GM12878 (cell line): ENCODE measurements around the gene ABHD8. TPM values are rescaled to one million over a fixed set of nuclear protein-coding genes. Genes with fewer than 3 reads are reported as not detected.

Source experiments
- ATAC-seq: fragments of 200-7000 bp; cut with Tn5 transposase; 3 replicates; pipeline ENCODE4 v1.9.1; 2020; ENCODE audit warnings: mild to moderate bottlenecking, moderate library complexity
- BruUV-seq: library from RNA; stranded (reverse); fragments of 400-500 nt; replicated peaks from 2 replicates; lab custom pipeline; 2021; lab: Mats Ljungman, UMichigan
- CTCF ChIA-PET: fragments of 300-600 bp; sonication (Branson Sonifier 250); formaldehyde crosslinking; extraction: SDS; loops from one replicate; lab custom pipeline; 2021; ENCODE audit warnings: inconsistent platforms; lab: Yijun Ruan, JAX
- POLR2A ChIA-PET: fragments of 350-600 bp; formaldehyde crosslinking; extraction: SDS; loops from one replicate; lab custom pipeline; 2021; ENCODE audit warnings: inconsistent platforms; lab: Charles Lee
- RAD21 ChIA-PET: fragments of 300-600 bp; sonication (Branson Sonifier 250); formaldehyde crosslinking; loops from one replicate; lab custom pipeline; 2023; ENCODE audit warnings: antibody characterized with exemption; ENCODE audit not compliant: unreplicated experiment; lab: Charles Lee
- SMC1A ChIA-PET: fragments of 300-600 bp; sonication (Branson Sonifier 250); formaldehyde crosslinking; loops from one replicate; lab custom pipeline; 2023; ENCODE audit not compliant: unreplicated experiment, uncharacterized antibody; lab: Charles Lee
- DNase-seq: peaks from one replicate; pipeline ENCODE4 v3.0.0-alpha.2; 2011; ENCODE audit warnings: low read depth, low spot score
- FAIRE-seq: peaks from 3 replicates; lab custom pipeline; 2011; peaks lifted over from hg19 to GRCh38; lab: Jason Lieb, UNC
- H2AFZ ChIP-seq: 2 replicates; pipeline ENCODE4 v1.6.0; 2011; ENCODE audit warnings: low read depth, low read length, control low read depth; ENCODE audit not compliant: control insufficient read depth
- H3K27ac ChIP-seq: 2 replicates; pipeline ENCODE4 v1.5.1; 2011; ENCODE audit warnings: control low read depth; ENCODE audit not compliant: control insufficient read depth, insufficient read depth
- H3K27me3 ChIP-seq, 2 experiments: replicated peaks in 1 of 2; 2 replicates each; pipeline versions ENCODE4 v1.6.0 to v1.6.1; 2011; ENCODE audit warnings: low read length in 1 of 2; ENCODE audit not compliant: control insufficient read depth in 2 of 2, insufficient read depth in 2 of 2
- H3K36me3 ChIP-seq, 2 experiments: 2 replicates each; pipeline ENCODE4 v1.5.1; 2011; ENCODE audit warnings: low read length in 1 of 2; ENCODE audit not compliant: control insufficient read depth in 2 of 2, insufficient read depth in 2 of 2
- H3K4me1 ChIP-seq: 2 replicates; pipeline ENCODE4 v1.6.1; 2011; ENCODE audit warnings: mild to moderate bottlenecking, low read length, moderate library complexity, mixed read lengths; ENCODE audit not compliant: control insufficient read depth, insufficient read depth
- H3K4me2 ChIP-seq: 2 replicates; pipeline ENCODE4 v1.6.0; 2011; ENCODE audit warnings: control low read depth; ENCODE audit not compliant: control insufficient read depth, insufficient read depth
- H3K4me3 ChIP-seq: fragments of 200-600 bp; sonication (generic); 2 replicates; pipeline ENCODE4 v1.5.1; 2016
- H3K79me2 ChIP-seq: 2 replicates; pipeline ENCODE4 v1.6.0; 2011; ENCODE audit warnings: low read length; ENCODE audit not compliant: control insufficient read depth, insufficient read depth
- H3K9ac ChIP-seq: 2 replicates; pipeline ENCODE4 v1.8.0; 2011; ENCODE audit warnings: low read length, control low read depth, mixed read lengths; ENCODE audit not compliant: control insufficient read depth, insufficient read depth
- H3K9me3 ChIP-seq: replicated peaks from 3 replicates; pipeline ENCODE4 v1.5.1; 2011; ENCODE audit warnings: mild to moderate bottlenecking, low read length; ENCODE audit not compliant: control insufficient read depth, insufficient read depth
- H4K20me1 ChIP-seq: 2 replicates; pipeline ENCODE4 v1.6.0; 2011; ENCODE audit not compliant: control insufficient read depth, insufficient read depth
- BCLAF1 ChIP-seq: fragments of 450-650 bp; IDR thresholded peaks from 2 replicates; pipeline ENCODE4 v1.6.1; 2017; ENCODE audit warnings: antibody characterized with exemption, mild to moderate bottlenecking, moderate library complexity
- EED ChIP-seq: sonication (generic); IDR thresholded peaks from 2 replicates; pipeline ENCODE4 v1.6.1; 2016; ENCODE audit warnings: antibody characterized with exemption, low read depth
- ELK1 ChIP-seq: IDR thresholded peaks from 2 replicates; pipeline ENCODE4 v1.6.1; 2012; ENCODE audit warnings: low read depth, low read length, improper control_type of control experiment
- FOS ChIP-seq: IDR thresholded peaks from 3 replicates; pipeline ENCODE4 v1.6.1; 2011; ENCODE audit warnings: borderline replicate concordance; ENCODE audit not compliant: insufficient read length; ENCODE audit errors: extremely low read depth
- IRF3 ChIP-seq: fragments of 450-650 bp; IDR thresholded peaks from 2 replicates; pipeline ENCODE4 v1.6.1; 2014; ENCODE audit warnings: mild to moderate bottlenecking
- LARP7 ChIP-seq: fragments of 450-650 bp; IDR thresholded peaks from 2 replicates; pipeline ENCODE4 v1.6.1; 2017; ENCODE audit warnings: mild to moderate bottlenecking
- MEF2A ChIP-seq: IDR thresholded peaks from 2 replicates; pipeline ENCODE4 v1.6.1; 2011; ENCODE audit warnings: low read depth, mild to moderate bottlenecking, low read length, moderate library complexity; ENCODE audit not compliant: insufficient read depth
- SRF ChIP-seq, 2 experiments: IDR thresholded peaks; 2 replicates each; pipeline ENCODE4 v1.6.1; 2011; ENCODE audit warnings: low read depth in 2 of 2, low read length in 2 of 2, mild to moderate bottlenecking in 1 of 2, moderate library complexity in 1 of 2
- TARDBP ChIP-seq: IDR thresholded peaks from 2 replicates; pipeline ENCODE4 v1.6.1; 2016; ENCODE audit warnings: borderline replicate concordance
- USF2 ChIP-seq: IDR thresholded peaks from 2 replicates; pipeline ENCODE4 v1.6.1; 2011; ENCODE audit warnings: low read depth, low read length, improper control_type of control experiment, borderline replicate concordance
- ZBED1 ChIP-seq: IDR thresholded peaks from 2 replicates; pipeline ENCODE4 v1.6.1; 2016; ENCODE audit warnings: borderline replicate concordance
- WGBS: methylation state at CpG from one replicate; pipeline ENCODE4 v1.1.6; 2016; ENCODE audit warnings: low lambda C conversion rate; ENCODE audit not compliant: insufficient replicate concordance, insufficient coverage; ENCODE audit errors: missing lambda C conversion rate; 5-methylcytosine and 5-hydroxymethylcytosine counted together
- in situ Hi-C: fragments of 300-500 bp; cut with MboI; formaldehyde crosslinking; loops from 9 replicates; pipeline ENCODE4 v1.14.3; 2018; ENCODE audit warnings: mixed read lengths
- intact Hi-C: fragments of 100-400 bp; cut with micrococcal nuclease; formaldehyde crosslinking; loops from one replicate; pipeline ENCODE4 v1.14.2; 2022; ENCODE audit not compliant: unreplicated experiment
- polyA plus RNA-seq, 11 experiments: library from polyadenylated mRNA; depleted of rRNA in 4 of 11; unstranded in 6 of 11; stranded (reverse) in 5 of 11; fragments of >200 nt; fragmentation: Nextera tagmentation in 4 of 11; fragmentation: Illumina TruSeq in 1 of 11; extraction: Ambion mirVana in 4 of 11; extraction: Trizol in 1 of 11; gene quantifications; 1 replicate in 1 of 11; 2 replicates in 10 of 11; pipeline versions ENCODE4 v1.2.1 to v1.2.3, GENCODE V29; 2011 to 2016; ENCODE audit warnings: inconsistent platforms in 2 of 11, missing spikeins in 2 of 11, low read depth in 1 of 11
- total RNA-seq, 4 experiments: library from RNA; depleted of rRNA in 3 of 4; stranded (reverse); fragments of >200 nt in 3 of 4; fragmentation: Illumina TruSeq in 1 of 4; extraction: Trizol in 1 of 4; gene quantifications; 2 replicates each; pipeline versions ENCODE4 v1.2.1 to v1.2.3, GENCODE V29; 2013 to 2021

Gene ABHD8
- total and polyA plus RNA-seq, 10 of the 15 experiments (the other 5 are each of a cell fraction or from before 2014, with no cell fraction given): 0.03 to 12.5 (median 6.0) TPM

GRCh38 chr19:17286263-17286662 lies 17.0 kb downstream of the ABHD8 start (continued):
- TF ChIP-seq IRF3: no peak
- TF ChIP-seq EED: no peak
- no peak for TF ChIP-seq FOS
- no peak for TF ChIP-seq BCLAF1

- FAIRE-seq (no peak), DNase-seq (no peak), ATAC-seq (no peak)
- SMC1A ChIA-PET: no interaction called here
- POLR2A ChIA-PET: interaction anchor here (0.8 to 1.6 kb wide), 2 partner anchors 18 to 938 kb away, joined by 3 read pairs; partner anchors contain the start of gene BABAM1
- Histone ChIP-seq H3K79me2 (no peaks in the 10 kb centered on the region; the same call in 1 of the 2 replicates), H3K27ac (no peak overlapping the region), H2AFZ (no peak overlapping the region), H3K9ac (no peak overlapping the region), H3K9me3 (no peaks in the 10 kb centered on the region), H4K20me1 (no peaks in the 10 kb centered on the region), H3K4me1 (peaks cover 9% of the 10 kb centered on the region), H3K4me2 (no peak overlapping the region), H3K4me3 (no peak overlapping the region), H3K36me3 (peaks cover 0 to 7% of the 10 kb centered on the region in 2 experiments; a peak in 2 of 4 replicates), H3K27me3 (no peaks in the 10 kb centered on the region)
- in situ Hi-C loops: loop anchor here (5.0 kb wide), 1 partner anchor 213 kb away; no protein-coding TSS in a partner anchor
- WGBS: 96% methylated on average over 18 of the region's 18 CpGs
- RAD21 ChIA-PET: interaction anchor here (0.8 kb wide), 1 partner anchor 51 kb away, joined by 3 read pairs; no protein-coding TSS in a partner anchor
- CTCF ChIA-PET: interaction anchor here (1.0 to 6.9 kb wide), 3 partner anchors 20 to 104 kb away, joined by 3 to 120 read pairs (median 3); partner anchors contain the start of genes BABAM1, MRPL34 and USHBP1
- BruUV-seq: no TSS peak
- TF ChIP-seq USF2 (no peak), ZBED1 (no peak), LARP7 (no peak), SRF (IDR thresholded peaks at IDR 0.05; ENCODE audit: low read depth in 2 of 2, low read length in 2 of 2) (no peak), MEF2A (no peak), ELK1 (no peak), TARDBP (no peak)
- intact Hi-C loops: no loop called here
Observed at GRCh38 chr19:17285415-17286135, 17.6 kb downstream of the ABHD8 start.
